Liver (tissue), 3 donors: Measurements from ENCODE around the gene RASSF1.

ENCODE experiments used
- EGR1 ChIP-seq, 2 donors: IDR thresholded peaks; 2 replicates each; pipeline ENCODE4 v1.6.1; 2016 to 2018; ENCODE audit warnings: antibody characterized with exemption in 2 of 2, low read depth in 2 of 2
- GABPA ChIP-seq, 2 donors: IDR thresholded peaks in 1 of 2; conservative IDR thresholded peaks in 1 of 2; 2 replicates each; pipeline ENCODE4 v1.6.1; 2016; ENCODE audit warnings: antibody characterized with exemption in 2 of 2, mild to moderate bottlenecking in 1 of 2, moderate library complexity in 1 of 2
- RAD21 ChIP-seq, 2 donors: IDR thresholded peaks; 2 replicates each; pipeline ENCODE4 v1.6.1; 2016; ENCODE audit warnings: antibody characterized with exemption in 2 of 2, mild to moderate bottlenecking in 2 of 2
- SP1 ChIP-seq: IDR thresholded peaks from 2 replicates; pipeline ENCODE4 v1.6.1; 2018; ENCODE audit warnings: antibody characterized with exemption, mild to moderate bottlenecking
- TAF1 ChIP-seq: conservative IDR thresholded peaks from 2 replicates; pipeline ENCODE4 v1.6.1; 2016; ENCODE audit warnings: antibody characterized with exemption, mild to moderate bottlenecking
- TF ChIP-seq, protein P1 (sequence below): fragments of 150-350 bp; IDR thresholded peaks from 2 replicates; pipeline ENCODE4 v1.5.1; 2017; ENCODE audit warnings: improper control_type of control experiment, low read depth, low read length; ENCODE audit not compliant: missing input control
- TF ChIP-seq, protein P2 (sequence below): IDR thresholded peaks from 2 replicates; pipeline ENCODE4 v1.6.1; 2016; ENCODE audit warnings: antibody characterized with exemption, mild to moderate bottlenecking
- TF ChIP-seq, protein P3 (sequence below): IDR thresholded peaks from 2 replicates; pipeline ENCODE4 v1.6.1; 2016; ENCODE audit warnings: antibody characterized with exemption
- donor health status: healthy.
- donor health status: healthy.

DNA sequence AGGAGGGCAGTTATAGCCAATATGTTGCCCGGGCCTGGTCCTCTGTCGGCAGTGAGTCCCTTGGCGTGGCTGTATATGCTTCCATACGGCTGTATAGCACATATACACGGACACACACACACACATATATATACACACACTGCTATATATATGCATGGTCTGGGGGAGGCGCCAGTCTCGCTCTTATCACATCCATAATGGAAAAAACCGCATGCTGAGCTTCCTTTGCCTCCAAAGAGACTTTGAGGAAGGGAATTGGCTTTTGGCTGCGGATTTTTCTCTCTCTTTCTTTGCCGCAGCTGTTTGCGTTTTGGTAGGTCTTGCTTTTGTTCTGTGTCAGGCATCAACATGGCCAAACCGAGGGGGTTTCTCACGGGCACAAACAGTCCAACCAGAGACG, 30.0 kb upstream of the RASSF1 start:
- TF ChIP-seq, protein P1, sequence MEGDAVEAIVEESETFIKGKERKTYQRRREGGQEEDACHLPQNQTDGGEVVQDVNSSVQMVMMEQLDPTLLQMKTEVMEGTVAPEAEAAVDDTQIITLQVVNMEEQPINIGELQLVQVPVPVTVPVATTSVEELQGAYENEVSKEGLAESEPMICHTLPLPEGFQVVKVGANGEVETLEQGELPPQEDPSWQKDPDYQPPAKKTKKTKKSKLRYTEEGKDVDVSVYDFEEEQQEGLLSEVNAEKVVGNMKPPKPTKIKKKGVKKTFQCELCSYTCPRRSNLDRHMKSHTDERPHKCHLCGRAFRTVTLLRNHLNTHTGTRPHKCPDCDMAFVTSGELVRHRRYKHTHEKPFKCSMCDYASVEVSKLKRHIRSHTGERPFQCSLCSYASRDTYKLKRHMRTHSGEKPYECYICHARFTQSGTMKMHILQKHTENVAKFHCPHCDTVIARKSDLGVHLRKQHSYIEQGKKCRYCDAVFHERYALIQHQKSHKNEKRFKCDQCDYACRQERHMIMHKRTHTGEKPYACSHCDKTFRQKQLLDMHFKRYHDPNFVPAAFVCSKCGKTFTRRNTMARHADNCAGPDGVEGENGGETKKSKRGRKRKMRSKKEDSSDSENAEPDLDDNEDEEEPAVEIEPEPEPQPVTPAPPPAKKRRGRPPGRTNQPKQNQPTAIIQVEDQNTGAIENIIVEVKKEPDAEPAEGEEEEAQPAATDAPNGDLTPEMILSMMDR: no peak
- no peak for TF ChIP-seq RAD21 (IDR thresholded peaks at IDR 0.05)
- TF ChIP-seq, protein P2, sequence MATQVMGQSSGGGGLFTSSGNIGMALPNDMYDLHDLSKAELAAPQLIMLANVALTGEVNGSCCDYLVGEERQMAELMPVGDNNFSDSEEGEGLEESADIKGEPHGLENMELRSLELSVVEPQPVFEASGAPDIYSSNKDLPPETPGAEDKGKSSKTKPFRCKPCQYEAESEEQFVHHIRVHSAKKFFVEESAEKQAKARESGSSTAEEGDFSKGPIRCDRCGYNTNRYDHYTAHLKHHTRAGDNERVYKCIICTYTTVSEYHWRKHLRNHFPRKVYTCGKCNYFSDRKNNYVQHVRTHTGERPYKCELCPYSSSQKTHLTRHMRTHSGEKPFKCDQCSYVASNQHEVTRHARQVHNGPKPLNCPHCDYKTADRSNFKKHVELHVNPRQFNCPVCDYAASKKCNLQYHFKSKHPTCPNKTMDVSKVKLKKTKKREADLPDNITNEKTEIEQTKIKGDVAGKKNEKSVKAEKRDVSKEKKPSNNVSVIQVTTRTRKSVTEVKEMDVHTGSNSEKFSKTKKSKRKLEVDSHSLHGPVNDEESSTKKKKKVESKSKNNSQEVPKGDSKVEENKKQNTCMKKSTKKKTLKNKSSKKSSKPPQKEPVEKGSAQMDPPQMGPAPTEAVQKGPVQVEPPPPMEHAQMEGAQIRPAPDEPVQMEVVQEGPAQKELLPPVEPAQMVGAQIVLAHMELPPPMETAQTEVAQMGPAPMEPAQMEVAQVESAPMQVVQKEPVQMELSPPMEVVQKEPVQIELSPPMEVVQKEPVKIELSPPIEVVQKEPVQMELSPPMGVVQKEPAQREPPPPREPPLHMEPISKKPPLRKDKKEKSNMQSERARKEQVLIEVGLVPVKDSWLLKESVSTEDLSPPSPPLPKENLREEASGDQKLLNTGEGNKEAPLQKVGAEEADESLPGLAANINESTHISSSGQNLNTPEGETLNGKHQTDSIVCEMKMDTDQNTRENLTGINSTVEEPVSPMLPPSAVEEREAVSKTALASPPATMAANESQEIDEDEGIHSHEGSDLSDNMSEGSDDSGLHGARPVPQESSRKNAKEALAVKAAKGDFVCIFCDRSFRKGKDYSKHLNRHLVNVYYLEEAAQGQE: no peak
- TF ChIP-seq TAF1: no peak
- TF ChIP-seq, protein P3, sequence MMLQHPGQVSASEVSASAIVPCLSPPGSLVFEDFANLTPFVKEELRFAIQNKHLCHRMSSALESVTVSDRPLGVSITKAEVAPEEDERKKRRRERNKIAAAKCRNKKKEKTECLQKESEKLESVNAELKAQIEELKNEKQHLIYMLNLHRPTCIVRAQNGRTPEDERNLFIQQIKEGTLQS: no peak
- no peak for TF ChIP-seq SP1
- TF ChIP-seq EGR1 (IDR thresholded peaks at IDR 0.05; ENCODE audit: low read depth in 2 of 2): no peak
- TF ChIP-seq GABPA (IDR thresholded peaks at IDR 0.05 in 1 of 2, conservative IDR thresholded peaks at IDR 0.05 in 1 of 2): no peak
